ENCODE measurements around the gene VPS51. TPM values are rescaled to one million over a fixed set of nuclear protein-coding genes. Genes with fewer than 3 reads are reported as not detected.

Gene VPS51
- total and polyA plus RNA-seq, 9 of the 15 experiments (the other 6 are each of a cell fraction or from before 2014, with no cell fraction given) = 1.8 to 143 (median 46.8) TPM

DNA sequence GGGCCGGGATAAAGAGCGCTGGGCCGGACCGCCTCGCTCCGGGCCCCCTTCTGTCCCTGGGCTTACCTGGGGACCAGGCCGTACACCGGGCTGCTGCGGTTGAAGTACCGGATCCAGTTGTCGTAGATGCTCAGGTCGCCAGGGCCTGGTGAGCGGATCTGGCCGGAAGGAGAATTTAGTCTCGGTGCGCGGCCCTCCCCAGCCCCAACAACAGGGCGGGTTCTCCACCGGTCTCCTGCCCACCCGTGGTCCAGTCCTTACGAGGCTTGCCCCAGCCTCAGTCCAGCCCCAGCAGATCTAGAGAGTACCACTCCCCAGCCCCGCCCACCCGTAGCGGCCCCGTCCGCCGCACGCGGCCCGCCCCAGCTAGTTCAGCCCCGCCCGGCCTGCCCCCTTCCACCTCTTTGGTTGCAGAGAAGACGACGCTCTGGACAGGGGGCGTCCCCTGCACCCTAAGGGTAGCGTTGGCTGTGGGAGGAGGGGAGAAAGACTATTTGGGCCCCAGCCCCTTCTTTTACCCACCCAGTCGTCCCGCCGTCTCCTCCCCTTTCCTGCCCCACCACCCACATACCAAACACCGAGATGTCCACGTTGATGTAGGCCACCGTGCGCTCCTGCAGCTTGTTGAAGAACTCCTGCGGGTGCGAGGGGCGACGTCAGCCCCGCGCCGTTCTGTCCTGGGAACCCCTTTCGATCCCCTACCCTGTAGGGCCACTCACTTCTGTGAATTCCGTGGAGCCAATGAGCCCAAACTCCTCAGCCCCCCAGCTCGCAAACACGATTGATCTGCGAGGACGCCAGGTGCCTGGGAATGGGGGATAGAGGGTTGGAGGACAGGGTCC is 48.2 kb upstream of the VPS51 start:
- Histone ChIP-seq H3K27me3 (ENCODE audit: control insufficient read depth in 2 of 2, insufficient read depth in 2 of 2, low read length in 2 of 2) (no peaks in the 10 kb centered on the region), H3K4me1 (replicated peaks in 1 of 2; ENCODE audit: control insufficient read depth in 2 of 2, insufficient read depth in 2 of 2, low read length in 2 of 2) (peaks cover 6 to 50% of the 10 kb centered on the region in 2 experiments; a peak in 4 of 5 replicates), H3K36me3 (ENCODE audit: control insufficient read depth, insufficient read depth, low read length) (peaks cover 27% of the 10 kb centered on the region; the same call in 2 of the 3 replicates), H3K4me2 (ENCODE audit: insufficient read depth, low read length) (no peak overlapping the region), H3K9me3 (replicated peaks; ENCODE audit: control insufficient read depth, insufficient read depth, low read depth, low read length) (no peaks in the 10 kb centered on the region), H4K20me1 (replicated peaks; ENCODE audit: control insufficient read depth, insufficient read depth, low read length) (no peaks in the 10 kb centered on the region; the same call in 1 of the 2 replicates), H3K9ac (ENCODE audit: insufficient read depth in 1 of 2, low read depth in 2 of 2, low read length in 2 of 2) (peak overlapping the region in 1 of 2 experiments; percentile 68; a peak in 2 of 4 replicates), H3K9me1 (ENCODE audit: control insufficient read depth, insufficient read depth, low read length) (no peaks in the 10 kb centered on the region), H3K79me2 (ENCODE audit: control insufficient read depth, insufficient read depth, low read length) (peaks cover 8% of the 10 kb centered on the region), H3K4me3 (no peak overlapping the region), H3K27ac (ENCODE audit: extremely low read depth, low read depth, low read length) (no peak overlapping the region), H2AFZ (ENCODE audit: low read depth, low read length) (no peak overlapping the region)
- WGBS (ENCODE audit: insufficient coverage, low coverage, missing lambda C conversion rate) = 65% methylated on average over 47 of the region's 56 CpGs
- BruUV-seq (replicated peaks) = no TSS peak
- in situ Hi-C loops (cut with MboI) (no loop called here), intact Hi-C loops (cut with micrococcal nuclease) (no loop called here)
- no peak for FAIRE-seq
- peak in 3 of 4 experiments; percentile 40 to 71 (median 68) for DNase-seq (ENCODE audit: extremely low read depth in 1 of 4, low spot score in 3 of 4)
- CTCF ChIA-PET (ENCODE audit: low intra/inter-chr PET ratio) = no interaction called here
- peak; percentile 16; the same call in 1 of the 3 replicates for ATAC-seq
- POLR2A ChIA-PET = interaction anchor here (0.6 to 2.9 kb wide), 4 partner anchors 21 to 52 kb away, joined by 3 to 11 read pairs (median 4); partner anchors contain the start of genes ARL2 and SNX15
- TF ChIP-seq POLR2AphosphoS5 (IDR thresholded peaks at IDR 0.05; ENCODE audit: control insufficient read depth, insufficient read depth, low read depth, low read length) (no peak), MTA1 (IDR thresholded peaks at IDR 0.05; ENCODE audit: borderline replicate concordance) (no peak), TAF1 (IDR thresholded peaks at IDR 0.05; ENCODE audit: control insufficient read depth, extremely low read depth, insufficient read depth, low read length, severe bottlenecking) (no peak), ILK (tag; IDR thresholded peaks at IDR 0.05; ENCODE audit: borderline replicate concordance, low read depth) (no peak), ZNF124 (CRISPR knock-in tag; IDR thresholded peaks at IDR 0.05) (no peak), MED1 (CRISPR knock-in tag; IDR thresholded peaks at IDR 0.05; ENCODE audit: borderline replicate concordance) (no peak), ZNF764 (CRISPR knock-in tag; IDR thresholded peaks at IDR 0.05; ENCODE audit: low read depth) (no peak), CHCHD3 (CRISPR knock-in tag; IDR thresholded peaks at IDR 0.05) (no peak), GTF2E2 (tag; IDR thresholded peaks at IDR 0.05) (no peak), PTBP1 (IDR thresholded peaks at IDR 0.05; ENCODE audit: low read depth, low read length) (no peak), KDM2B (CRISPR knock-in tag; IDR thresholded peaks at IDR 0.05) (no peak)
- TF ChIP-seq, protein P1, sequence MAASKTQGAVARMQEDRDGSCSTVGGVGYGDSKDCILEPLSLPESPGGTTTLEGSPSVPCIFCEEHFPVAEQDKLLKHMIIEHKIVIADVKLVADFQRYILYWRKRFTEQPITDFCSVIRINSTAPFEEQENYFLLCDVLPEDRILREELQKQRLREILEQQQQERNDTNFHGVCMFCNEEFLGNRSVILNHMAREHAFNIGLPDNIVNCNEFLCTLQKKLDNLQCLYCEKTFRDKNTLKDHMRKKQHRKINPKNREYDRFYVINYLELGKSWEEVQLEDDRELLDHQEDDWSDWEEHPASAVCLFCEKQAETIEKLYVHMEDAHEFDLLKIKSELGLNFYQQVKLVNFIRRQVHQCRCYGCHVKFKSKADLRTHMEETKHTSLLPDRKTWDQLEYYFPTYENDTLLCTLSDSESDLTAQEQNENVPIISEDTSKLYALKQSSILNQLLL (CRISPR knock-in tag; IDR thresholded peaks at IDR 0.05; ENCODE audit: borderline replicate concordance) = no peak
- TF ChIP-seq, protein P2, sequence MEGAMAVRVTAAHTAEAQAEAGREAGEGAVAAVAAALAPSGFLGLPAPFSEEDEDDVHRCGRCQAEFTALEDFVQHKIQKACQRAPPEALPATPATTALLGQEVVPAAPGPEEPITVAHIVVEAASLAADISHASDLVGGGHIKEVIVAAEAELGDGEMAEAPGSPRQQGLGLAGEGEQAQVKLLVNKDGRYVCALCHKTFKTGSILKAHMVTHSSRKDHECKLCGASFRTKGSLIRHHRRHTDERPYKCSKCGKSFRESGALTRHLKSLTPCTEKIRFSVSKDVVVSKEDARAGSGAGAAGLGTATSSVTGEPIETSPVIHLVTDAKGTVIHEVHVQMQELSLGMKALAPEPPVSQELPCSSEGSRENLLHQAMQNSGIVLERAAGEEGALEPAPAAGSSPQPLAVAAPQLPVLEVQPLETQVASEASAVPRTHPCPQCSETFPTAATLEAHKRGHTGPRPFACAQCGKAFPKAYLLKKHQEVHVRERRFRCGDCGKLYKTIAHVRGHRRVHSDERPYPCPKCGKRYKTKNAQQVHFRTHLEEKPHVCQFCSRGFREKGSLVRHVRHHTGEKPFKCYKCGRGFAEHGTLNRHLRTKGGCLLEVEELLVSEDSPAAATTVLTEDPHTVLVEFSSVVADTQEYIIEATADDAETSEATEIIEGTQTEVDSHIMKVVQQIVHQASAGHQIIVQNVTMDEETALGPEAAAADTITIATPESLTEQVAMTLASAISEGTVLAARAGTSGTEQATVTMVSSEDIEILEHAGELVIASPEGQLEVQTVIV (CRISPR knock-in tag; IDR thresholded peaks at IDR 0.05; ENCODE audit: borderline replicate concordance) = no peak
- TF ChIP-seq, protein P3, sequence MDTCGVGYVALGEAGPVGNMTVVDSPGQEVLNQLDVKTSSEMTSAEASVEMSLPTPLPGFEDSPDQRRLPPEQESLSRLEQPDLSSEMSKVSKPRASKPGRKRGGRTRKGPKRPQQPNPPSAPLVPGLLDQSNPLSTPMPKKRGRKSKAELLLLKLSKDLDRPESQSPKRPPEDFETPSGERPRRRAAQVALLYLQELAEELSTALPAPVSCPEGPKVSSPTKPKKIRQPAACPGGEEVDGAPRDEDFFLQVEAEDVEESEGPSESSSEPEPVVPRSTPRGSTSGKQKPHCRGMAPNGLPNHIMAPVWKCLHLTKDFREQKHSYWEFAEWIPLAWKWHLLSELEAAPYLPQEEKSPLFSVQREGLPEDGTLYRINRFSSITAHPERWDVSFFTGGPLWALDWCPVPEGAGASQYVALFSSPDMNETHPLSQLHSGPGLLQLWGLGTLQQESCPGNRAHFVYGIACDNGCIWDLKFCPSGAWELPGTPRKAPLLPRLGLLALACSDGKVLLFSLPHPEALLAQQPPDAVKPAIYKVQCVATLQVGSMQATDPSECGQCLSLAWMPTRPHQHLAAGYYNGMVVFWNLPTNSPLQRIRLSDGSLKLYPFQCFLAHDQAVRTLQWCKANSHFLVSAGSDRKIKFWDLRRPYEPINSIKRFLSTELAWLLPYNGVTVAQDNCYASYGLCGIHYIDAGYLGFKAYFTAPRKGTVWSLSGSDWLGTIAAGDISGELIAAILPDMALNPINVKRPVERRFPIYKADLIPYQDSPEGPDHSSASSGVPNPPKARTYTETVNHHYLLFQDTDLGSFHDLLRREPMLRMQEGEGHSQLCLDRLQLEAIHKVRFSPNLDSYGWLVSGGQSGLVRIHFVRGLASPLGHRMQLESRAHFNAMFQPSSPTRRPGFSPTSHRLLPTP (IDR thresholded peaks at IDR 0.05; ENCODE audit: borderline replicate concordance, extremely low read depth, insufficient read length) = no peak

All from K562 (cell line).